Activated CD8-positive, alpha-beta memory T cell treated with anti-CD3 and anti-CD28 coated beads, Interleukin-2, amount 10 ng/mL, durations not matched to agents 7 days and 5 days (primary cell): ENCODE results near the gene ARFIP2. TPM values are rescaled to one million over a fixed set of nuclear protein-coding genes. Genes with fewer than 3 reads are reported as not detected.
"Not testable (repeated sequence)": the region's sequence is repeated elsewhere in the genome, so short reads cannot be mapped to it uniquely, and the experiment has no call there.

Source experiments
- ATAC-seq: fragments of 150-1000 bp; cut with Tn5 transposase; one replicate; pipeline ENCODE4 v1.10.0; 2021; ENCODE audit warnings: moderate library complexity
- CTCF ChIA-PET: fragments of 350-600 bp; sonication (Branson Sonifier 250); formaldehyde crosslinking; loops from one replicate; lab custom pipeline; 2021; ENCODE audit warnings: antibody characterized with exemption; lab: Charles Lee
- DNase-seq: peaks from one replicate; pipeline ENCODE4 v3.0.0-alpha.2; 2020
- H3K27ac Mint-ChIP-seq: one replicate; pipeline ENCODE4 v1.8.0; 2021; ENCODE audit warnings: mild to moderate bottlenecking, mixed read lengths
- H3K27me3 Mint-ChIP-seq: one replicate; pipeline ENCODE4 v1.8.0; 2021; ENCODE audit warnings: mixed read lengths
- H3K36me3 Mint-ChIP-seq: one replicate; pipeline ENCODE4 v1.8.0; 2021; ENCODE audit warnings: mild to moderate bottlenecking, mixed read lengths
- H3K4me1 Mint-ChIP-seq: one replicate; pipeline ENCODE4 v1.8.0; 2021; ENCODE audit warnings: mixed read lengths
- H3K4me3 Mint-ChIP-seq: one replicate; pipeline ENCODE4 v1.8.0; 2021; ENCODE audit warnings: mild to moderate bottlenecking, moderate library complexity, mixed read lengths
- H3K9me3 Mint-ChIP-seq: one replicate; pipeline ENCODE4 v1.8.0; 2022; ENCODE audit warnings: low read depth, mixed read lengths
- total RNA-seq, 2 experiments: library from RNA; stranded (reverse); gene quantifications; one replicate each; pipeline ENCODE4 v1.2.3, GENCODE V29; 2021

Gene ARFIP2, protein sequence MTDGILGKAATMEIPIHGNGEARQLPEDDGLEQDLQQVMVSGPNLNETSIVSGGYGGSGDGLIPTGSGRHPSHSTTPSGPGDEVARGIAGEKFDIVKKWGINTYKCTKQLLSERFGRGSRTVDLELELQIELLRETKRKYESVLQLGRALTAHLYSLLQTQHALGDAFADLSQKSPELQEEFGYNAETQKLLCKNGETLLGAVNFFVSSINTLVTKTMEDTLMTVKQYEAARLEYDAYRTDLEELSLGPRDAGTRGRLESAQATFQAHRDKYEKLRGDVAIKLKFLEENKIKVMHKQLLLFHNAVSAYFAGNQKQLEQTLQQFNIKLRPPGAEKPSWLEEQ
- total RNA-seq = 10 to 100 TPM; 33.5 to 39.3 TPM

GRCh38 chr11:6481012-6481923 lies at the start of gene ARFIP2, which contains the start of gene TIMM10B:
TSS of gene ARFIP2 (minus strand) at chr11:6481331. CDS start at chr11:6480421, 910 bp downstream.
TSS of gene TIMM10B (plus strand) at chr11:6481501. CDS start at chr11:6481517, 16 bp downstream.
- ATAC-seq (peak; percentile 98), DNase-seq (peak; percentile 99)
- H3K9me3 Mint-ChIP-seq = no peaks in the 10 kb centered on the region
- H3K36me3 Mint-ChIP-seq = peaks cover 23% of the 10 kb centered on the region
- CTCF ChIA-PET = interaction anchor here (0.9 to 3.7 kb wide), 14 partner anchors 12 to 202 kb away, joined by 3 to 39 read pairs (median 5); partner anchors contain the start of genes APBB1, MRPL17, SMPD1 and TAF10
- peak within 1 kb of the TSS; percentile 86 for H3K4me3 Mint-ChIP-seq
- peaks cover 32% of the 10 kb centered on the region for H3K4me1 Mint-ChIP-seq
- no peaks in the 10 kb centered on the region for H3K27me3 Mint-ChIP-seq
- peak within 1 kb of the TSS; percentile 95 for H3K27ac Mint-ChIP-seq

DNA sequence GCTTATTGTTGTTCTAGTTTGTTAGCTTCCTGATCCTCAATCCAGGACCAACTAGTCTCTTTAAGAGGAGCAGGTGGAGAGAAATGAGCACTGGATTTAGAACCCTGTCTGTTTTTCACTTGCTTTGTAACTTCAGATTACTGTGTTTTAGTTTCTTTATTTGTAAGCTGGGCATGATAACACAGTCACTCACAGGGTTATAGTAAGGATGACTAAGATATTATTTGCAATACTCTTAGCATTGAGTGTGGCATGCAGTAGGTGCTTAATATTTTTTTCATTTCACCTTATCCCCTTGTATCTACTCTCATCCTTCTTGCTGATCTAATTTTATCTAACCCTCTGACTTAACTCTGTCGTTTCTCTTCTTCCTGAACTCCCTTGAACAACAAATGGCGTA lies 49.7 kb upstream of the ARFIP2 start:
- no peak overlapping the region for H3K27ac Mint-ChIP-seq
- H3K36me3 Mint-ChIP-seq = peaks cover 17% of the 10 kb centered on the region
- H3K4me1 Mint-ChIP-seq = peaks cover 12% of the 10 kb centered on the region
- H3K27me3 Mint-ChIP-seq = no peaks in the 10 kb centered on the region
- no peak overlapping the region for H3K4me3 Mint-ChIP-seq
- H3K9me3 Mint-ChIP-seq = no peaks in the 10 kb centered on the region
- DNase-seq (no peak), ATAC-seq (no peak)
- CTCF ChIA-PET = interaction anchor here (0.8 to 3.6 kb wide), 40 partner anchors 8 to 238 kb away, joined by 3 to 35 read pairs (median 4); partner anchors contain the start of genes MRPL17 and TAF10

DNA sequence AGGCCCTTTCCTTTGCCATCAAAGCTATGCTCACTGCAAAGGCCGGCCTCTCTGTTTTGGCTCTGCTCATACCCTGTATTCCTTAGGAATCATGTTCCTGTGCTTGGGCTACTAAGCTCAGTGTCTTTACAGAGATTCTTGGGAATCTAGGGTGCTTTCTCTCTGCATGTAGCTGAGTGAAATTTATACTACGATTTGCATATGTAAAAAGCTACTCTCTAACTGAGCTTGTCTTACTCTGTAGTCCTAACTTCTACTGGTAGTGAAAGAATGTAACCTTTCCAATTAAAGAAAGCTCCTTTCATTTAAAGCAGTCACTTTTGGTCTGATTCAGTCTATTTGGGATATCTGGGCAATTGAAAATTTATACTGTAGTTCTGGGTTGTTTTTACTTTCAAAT lies 48.1 kb upstream of the ARFIP2 start:
- Mint-ChIP-seq H3K27ac (no peak overlapping the region), H3K4me1 (peaks cover 16% of the 10 kb centered on the region), H3K4me3 (no peak overlapping the region), H3K9me3 (no peaks in the 10 kb centered on the region), H3K36me3 (peaks cover 27% of the 10 kb centered on the region), H3K27me3 (no peaks in the 10 kb centered on the region)
- no peak for DNase-seq
- ATAC-seq = no peak
- CTCF ChIA-PET = interaction anchor here (0.8 to 3.3 kb wide), 5 partner anchors 9 to 176 kb away, joined by 3 to 11 read pairs (median 4); partner anchors contain the start of gene MRPL17

- peak; percentile 23 for ATAC-seq
- CTCF ChIA-PET = interaction anchor here (0.8 to 1.4 kb wide), 8 partner anchors 15 to 180 kb away, joined by 3 to 14 read pairs (median 4); partner anchors contain the start of gene MRPL17
Observed at GRCh38 chr11:6526411-6527135, 45.4 kb upstream of the ARFIP2 start.

DNA sequence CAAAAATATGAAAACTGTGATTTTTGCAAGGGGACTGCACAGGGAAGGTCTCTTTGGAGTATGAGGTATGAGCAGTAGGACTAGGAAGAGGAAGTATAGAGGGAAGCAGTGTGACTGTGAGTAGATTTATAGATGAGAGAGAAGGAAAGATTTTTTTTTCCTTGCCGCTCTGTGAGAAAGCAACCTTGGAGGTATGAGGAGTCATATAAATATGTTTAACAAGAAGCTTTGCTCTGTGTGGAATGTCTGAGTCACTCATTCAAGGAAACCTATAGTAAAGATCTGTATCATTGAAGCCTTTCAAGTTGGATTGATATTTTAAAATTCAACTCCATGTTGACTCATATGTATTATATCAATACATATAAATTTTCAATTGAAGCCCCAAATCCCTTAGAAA lies 42.1 kb upstream of the ARFIP2 start:
- no peak overlapping the region for H3K4me3 Mint-ChIP-seq
- ATAC-seq (no peak), DNase-seq (no peak)
- peaks cover 19% of the 10 kb centered on the region for H3K4me1 Mint-ChIP-seq
- CTCF ChIA-PET = interaction anchor here (1.9 to 2.2 kb wide), 2 partner anchors 8 to 18 kb away, joined by 6 read pairs; no protein-coding TSS in a partner anchor
- no peak overlapping the region for H3K27ac Mint-ChIP-seq
- H3K36me3 Mint-ChIP-seq = peaks cover 46% of the 10 kb centered on the region
- no peaks in the 10 kb centered on the region for H3K9me3 Mint-ChIP-seq
- no peaks in the 10 kb centered on the region for H3K27me3 Mint-ChIP-seq

More at GRCh38 chr11:6526411-6527135, 45.4 kb upstream of the ARFIP2 start:
- H3K9me3 Mint-ChIP-seq = no peaks in the 10 kb centered on the region
- DNase-seq = no peak
- peaks cover 35% of the 10 kb centered on the region for H3K36me3 Mint-ChIP-seq
- H3K27ac Mint-ChIP-seq = peak overlapping the region; percentile 78
- H3K4me1 Mint-ChIP-seq = peaks cover 19% of the 10 kb centered on the region
- peak overlapping the region; percentile 41 for H3K4me3 Mint-ChIP-seq
- no peaks in the 10 kb centered on the region for H3K27me3 Mint-ChIP-seq

DNA sequence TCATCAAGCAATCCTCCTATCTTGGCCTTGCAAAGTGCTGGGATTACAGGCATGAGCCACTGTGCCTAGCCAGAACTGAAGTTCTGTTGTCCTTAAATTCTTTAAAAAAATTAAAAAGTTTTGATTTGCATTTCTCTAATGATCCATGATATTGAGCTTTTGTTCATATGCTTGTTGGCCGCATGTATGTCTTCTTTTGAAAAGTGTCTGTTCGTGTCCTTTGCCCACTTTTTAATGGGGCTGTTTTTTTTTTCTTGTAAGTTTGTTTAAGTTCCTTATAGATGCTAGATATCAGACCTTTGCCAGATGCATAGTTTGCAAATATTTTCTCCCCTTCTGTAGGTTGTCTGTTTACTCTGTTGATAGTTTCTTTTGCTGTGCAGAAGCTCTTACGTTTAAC lies 40.8 kb upstream of the ARFIP2 start:
- Mint-ChIP-seq H3K4me1 (peaks cover 19% of the 10 kb centered on the region), H3K36me3 (peaks cover 43% of the 10 kb centered on the region)
- not testable (repeated sequence) for DNase-seq, ATAC-seq, H3K4me3 Mint-ChIP-seq, H3K27ac Mint-ChIP-seq, H3K27me3 Mint-ChIP-seq, H3K9me3 Mint-ChIP-seq
- CTCF ChIA-PET = interaction anchor here (0.8 to 2.2 kb wide), 4 partner anchors 9 to 162 kb away, joined by 3 to 6 read pairs (median 5); partner anchors contain the start of gene MRPL17

- Mint-ChIP-seq H3K27me3 (no peaks in the 10 kb centered on the region), H3K36me3 (peaks cover 35% of the 10 kb centered on the region), H3K4me3 (no peak overlapping the region), H3K27ac (no peak overlapping the region), H3K4me1 (peaks cover 8% of the 10 kb centered on the region), H3K9me3 (no peaks in the 10 kb centered on the region)
- DNase-seq (no peak), ATAC-seq (no peak)
- CTCF ChIA-PET = interaction anchor here (1.7 kb wide), 2 partner anchors 10 to 15 kb away, joined by 11 to 14 read pairs; no protein-coding TSS in a partner anchor
Observed at GRCh38 chr11:6520265-6520664, 39.1 kb upstream of the ARFIP2 start.

- Mint-ChIP-seq H3K36me3 (peaks cover 31% of the 10 kb centered on the region), H3K9me3 (no peaks in the 10 kb centered on the region), H3K27me3 (no peaks in the 10 kb centered on the region), H3K4me3 (no peak overlapping the region), H3K27ac (no peak overlapping the region), H3K4me1 (no peaks in the 10 kb centered on the region)
- ATAC-seq (no peak), DNase-seq (no peak)
- CTCF ChIA-PET = no interaction called here
Observed at GRCh38 chr11:6516865-6517264, 35.7 kb upstream of the ARFIP2 start.

GRCh38 chr11:6505577-6506240 lies 24.6 kb upstream of the ARFIP2 start:
- Mint-ChIP-seq H3K9me3 (no peaks in the 10 kb centered on the region), H3K4me1 (peaks cover 4% of the 10 kb centered on the region), H3K27me3 (no peaks in the 10 kb centered on the region), H3K27ac (no peak overlapping the region), H3K36me3 (peaks cover 14% of the 10 kb centered on the region), H3K4me3 (no peak overlapping the region)
- ATAC-seq = peak; percentile 63
- CTCF ChIA-PET = interaction anchor here (0.6 to 5.6 kb wide), 24 partner anchors 8 to 188 kb away, joined by 3 to 82 read pairs (median 4); partner anchors contain the start of genes HPX, MRPL17 and SMPD1
- DNase-seq = no peak

DNA sequence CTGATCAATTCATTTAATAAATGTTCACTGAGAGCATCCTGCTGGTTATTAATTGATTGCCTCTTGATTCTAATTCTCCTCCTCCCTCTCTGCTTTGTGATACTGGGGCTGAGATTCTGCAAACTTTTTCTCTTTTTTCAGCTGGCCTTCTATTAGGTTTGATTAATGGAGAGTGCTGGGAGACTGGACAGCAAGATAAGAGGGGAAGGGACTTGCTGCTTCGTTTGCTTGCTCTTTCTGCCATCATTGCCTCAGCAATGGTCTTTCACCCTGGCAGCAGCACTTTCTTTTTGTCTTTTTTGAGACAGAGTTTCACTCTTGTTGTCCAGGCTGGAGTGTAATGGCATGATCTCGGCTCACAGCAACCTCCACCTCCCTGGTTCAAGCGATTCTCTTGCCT lies 23.0 kb upstream of the ARFIP2 start:
- ATAC-seq = no peak
- Mint-ChIP-seq H3K36me3 (peaks cover 11% of the 10 kb centered on the region), H3K27ac (no peak overlapping the region), H3K9me3 (no peaks in the 10 kb centered on the region), H3K27me3 (no peaks in the 10 kb centered on the region), H3K4me3 (no peak overlapping the region), H3K4me1 (peaks cover 8% of the 10 kb centered on the region)
- CTCF ChIA-PET = interaction anchor here (0.7 to 5.6 kb wide), 10 partner anchors 9 to 201 kb away, joined by 3 to 82 read pairs (median 3); partner anchors contain the start of gene MRPL17
- DNase-seq = no peak

DNA sequence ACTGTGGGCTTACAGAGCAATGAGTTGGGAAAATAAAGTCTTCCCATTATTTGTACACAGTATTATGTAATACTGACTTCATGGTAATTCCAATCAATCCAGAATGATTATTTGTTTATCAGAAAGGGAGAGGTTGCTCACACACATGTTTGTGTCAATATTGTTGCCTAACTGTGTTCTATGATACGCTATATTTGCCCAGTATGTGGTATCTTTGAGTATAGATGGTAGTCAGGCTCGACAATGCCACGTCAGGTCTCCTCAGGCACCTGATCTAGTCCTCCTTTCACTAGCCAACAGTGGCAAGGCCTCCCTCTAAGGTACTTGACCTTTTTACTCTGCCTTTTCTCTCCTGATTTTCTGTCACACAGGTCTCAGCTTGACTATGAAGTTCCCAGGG lies 21.3 kb upstream of the ARFIP2 start:
- Mint-ChIP-seq H3K27me3 (no peaks in the 10 kb centered on the region), H3K36me3 (peaks cover 12% of the 10 kb centered on the region)

GRCh38 chr11:6498544-6498943 lies 17.4 kb upstream of the ARFIP2 start:
- CTCF ChIA-PET = interaction anchor here (0.8 to 1.6 kb wide), 7 partner anchors 12 to 136 kb away, joined by 3 to 6 read pairs (median 3); no protein-coding TSS in a partner anchor
- DNase-seq = no peak
- Mint-ChIP-seq H3K4me3 (no peak overlapping the region), H3K4me1 (peaks cover 8% of the 10 kb centered on the region), H3K27me3 (no peaks in the 10 kb centered on the region), H3K9me3 (no peaks in the 10 kb centered on the region), H3K27ac (no peak overlapping the region), H3K36me3 (peaks cover 17% of the 10 kb centered on the region)
- ATAC-seq = no peak

More for the DNA sequence above, 21.3 kb upstream of the ARFIP2 start:
- Mint-ChIP-seq H3K27ac (no peak overlapping the region), H3K4me3 (no peak overlapping the region), H3K4me1 (peaks cover 8% of the 10 kb centered on the region), H3K9me3 (no peaks in the 10 kb centered on the region)
- DNase-seq = no peak
- no peak for ATAC-seq
- CTCF ChIA-PET = no interaction called here
